Vagina (tissue), 2 donors: Measurements from ENCODE around the gene DPYSL3.

ENCODE experiments used
- POLR2A ChIP-seq, 2 donors: fragments of 450-650 bp; IDR thresholded peaks; one replicate each; pipeline ENCODE4 v1.6.1; 2017; ENCODE audit warnings: antibody characterized with exemption in 2 of 2, mild to moderate bottlenecking in 2 of 2, moderate library complexity in 2 of 2
- POLR2AphosphoS5 ChIP-seq, 2 donors: sonication (generic); formaldehyde crosslinking; IDR thresholded peaks; one replicate each; pipeline ENCODE4 v1.9.0; 2017; ENCODE audit warnings: antibody characterized with exemption in 2 of 2, mild to moderate bottlenecking in 2 of 2, low read depth in 1 of 2; ENCODE audit not compliant: insufficient read depth in 1 of 2

DNA sequence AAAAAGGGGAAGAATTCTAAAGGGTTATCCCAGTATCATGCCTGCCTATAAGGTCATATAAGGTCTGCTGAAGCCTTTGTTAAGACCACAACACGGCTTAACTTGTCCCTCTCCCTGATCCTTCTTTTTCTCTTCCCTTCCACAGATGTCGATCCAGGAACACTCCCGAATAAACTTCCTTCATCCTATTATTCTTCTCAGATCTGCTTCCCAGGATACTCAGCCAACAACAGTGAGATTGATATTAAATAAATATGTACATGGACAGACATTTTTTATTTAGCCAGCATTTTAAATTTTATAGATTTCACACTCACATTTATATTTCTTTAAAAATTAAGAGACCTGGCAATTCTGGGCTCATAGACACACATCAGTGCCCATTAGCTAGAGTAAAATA is 44.1 kb downstream of the DPYSL3 start:
- no peak for TF ChIP-seq POLR2AphosphoS5 (IDR thresholded peaks at IDR 0.05; ENCODE audit: insufficient read depth in 1 of 2, low read depth in 1 of 2)
- TF ChIP-seq POLR2A (IDR thresholded peaks at IDR 0.05): no peak
